GM19025 (cell line): ENCODE results near the gene CADPS.

Experiments used
- ATAC-seq: cut with Tn5 transposase; IDR thresholded peaks from one replicate; pipeline ENCODE4 v1.9.1; 2021; ENCODE audit warnings: mild to moderate bottlenecking, low read depth, moderate library complexity; ENCODE audit not compliant: unreplicated experiment

Gene CADPS

GRCh38 chr3:62700357-62700756 lies 174.9 kb downstream of the CADPS start:
- ATAC-seq = no peak

GRCh38 chr3:62699728-62700127 lies 175.5 kb downstream of the CADPS start:
- no peak for ATAC-seq

GRCh38 chr3:62696011-62696410 lies 179.2 kb downstream of the CADPS start:
- no peak for ATAC-seq

GRCh38 chr3:62688812-62689211 lies 186.4 kb downstream of the CADPS start:
- no peak for ATAC-seq

GRCh38 chr3:62688050-62688449 lies 187.2 kb downstream of the CADPS start:
- ATAC-seq = no peak

GRCh38 chr3:62686503-62687294 lies 188.5 kb downstream of the CADPS start:
- ATAC-seq = no peak

- ATAC-seq = no peak
Observed at GRCh38 chr3:62682826-62683225, 192.4 kb downstream of the CADPS start.

GRCh38 chr3:62679988-62680387 lies 195.2 kb downstream of the CADPS start:
- ATAC-seq = no peak

GRCh38 chr3:62678841-62679240 lies 196.4 kb downstream of the CADPS start:
- no peak for ATAC-seq

GRCh38 chr3:62677926-62678325 lies 197.3 kb downstream of the CADPS start:
- ATAC-seq = no peak

- ATAC-seq = no peak
Observed at GRCh38 chr3:62676689-62677271, 198.4 kb downstream of the CADPS start.

- ATAC-seq = no peak
Observed at GRCh38 chr3:62675492-62675891, 199.7 kb downstream of the CADPS start.

- ATAC-seq = no peak
Observed at GRCh38 chr3:62672988-62673313, 202.3 kb downstream of the CADPS start.

- ATAC-seq = peak; percentile 73
Observed at GRCh38 chr3:62672270-62672987, 202.8 kb downstream of the CADPS start.

- no peak for ATAC-seq
Observed at GRCh38 chr3:62670351-62670750, 204.9 kb downstream of the CADPS start.

- ATAC-seq = no peak
Observed at GRCh38 chr3:62669161-62669560, 206.1 kb downstream of the CADPS start.

- ATAC-seq = no peak
Observed at GRCh38 chr3:62667714-62668113, 207.5 kb downstream of the CADPS start.

- ATAC-seq = peak; percentile 73
Observed at GRCh38 chr3:62665627-62666437, 209.4 kb downstream of the CADPS start.

- no peak for ATAC-seq
Observed at GRCh38 chr3:62662677-62663076, 212.5 kb downstream of the CADPS start.

- ATAC-seq = no peak
Observed at GRCh38 chr3:62659660-62660059, 215.6 kb downstream of the CADPS start.

- no peak for ATAC-seq
Observed at GRCh38 chr3:62655691-62656063, 219.5 kb downstream of the CADPS start.
